ENCODE results near the gene PPP1R15A. TPM values are rescaled to one million over a fixed set of nuclear protein-coding genes. Genes with fewer than 3 reads are reported as not detected.

Gene PPP1R15A
- polyA plus RNA-seq (73.3 and 73.6 TPM in 2 replicates), polyA minus RNA-seq (70.4 and 85.9 TPM in 2 replicates)

- peak within 1 kb of the TSS; percentile 77 for H3K4me2 ChIP-seq (ENCODE audit: low read length)
- no peaks in the 10 kb centered on the region for H3K27me3 ChIP-seq (ENCODE audit: insufficient read depth, low read depth, low read length)
- H2AFZ ChIP-seq (ENCODE audit: low read depth, low read length), result peak within 1 kb of the TSS; percentile 82
- no peaks in the 10 kb centered on the region for H3K9me3 ChIP-seq (ENCODE audit: low read length)
- H4K20me1 ChIP-seq (ENCODE audit: insufficient read depth), result no peaks in the 10 kb centered on the region
- peak within 1 kb of the TSS; percentile 99 for H3K27ac ChIP-seq (ENCODE audit: low read length)
- H3K4me3 ChIP-seq (ENCODE audit: low read length), result peak within 1 kb of the TSS; percentile 84
- H3K36me3 ChIP-seq (ENCODE audit: insufficient read depth, low read length), result peaks cover 6% of the 10 kb centered on the region
- peaks cover 37% of the 10 kb centered on the region for H3K79me2 ChIP-seq (replicated peaks; ENCODE audit: insufficient read depth, low read length)
- H3K9ac ChIP-seq (ENCODE audit: low read length), result peak within 1 kb of the TSS; percentile 99
- peak; percentile 49 for TF ChIP-seq CTCF (IDR thresholded peaks at IDR 0.05; ENCODE audit: poor library complexity, severe bottlenecking)
- TF ChIP-seq SMC3 (conservative IDR thresholded peaks at IDR 0.05; ENCODE audit: poor library complexity), result peak; percentile 63
- TF ChIP-seq MXI1 (conservative IDR thresholded peaks at IDR 0.05; ENCODE audit: poor library complexity, severe bottlenecking), result peak; percentile 72
- TF ChIP-seq RAD21 (conservative IDR thresholded peaks at IDR 0.05), result peak; percentile 47
- TF ChIP-seq EP300 (conservative IDR thresholded peaks at IDR 0.05; ENCODE audit: poor library complexity, severe bottlenecking), result peak; percentile 72
- TF ChIP-seq POLR2AphosphoS5 (IDR thresholded peaks at IDR 0.05), result peak; percentile 100
- peak; percentile 97 for TF ChIP-seq REST (IDR thresholded peaks at IDR 0.05; ENCODE audit: borderline replicate concordance)
- TF ChIP-seq EZH2 (IDR thresholded peaks at IDR 0.05; ENCODE audit: borderline replicate concordance, insufficient read depth, low read length, poor library complexity, severe bottlenecking), result no peak
- peak; percentile 99 for TF ChIP-seq TAF1 (IDR thresholded peaks at IDR 0.05; ENCODE audit: low read depth)
- H3K9me2 ChIP-seq (ENCODE audit: insufficient read depth, low read length), result no peaks in the 10 kb centered on the region
- peaks cover 3% of the 10 kb centered on the region for H3F3A ChIP-seq (ENCODE audit: insufficient read depth, low read length, poor library complexity, severe bottlenecking)
Observed at GRCh38 chr19:48872182-48872883, at the start of gene PPP1R15A. Gene PPP1R15A (plus strand): TSS chr19:48872421. CDS start chr19:48873234, 813 bp downstream.

GRCh38 chr19:48822514-48822913 lies 49.7 kb upstream of the PPP1R15A start:
- Histone ChIP-seq H3K9me2 (ENCODE audit: insufficient read depth, low read length) (no peaks in the 10 kb centered on the region), H4K20me1 (ENCODE audit: insufficient read depth) (no peaks in the 10 kb centered on the region), H3K36me3 (ENCODE audit: insufficient read depth, low read length) (no peaks in the 10 kb centered on the region), H3F3A (ENCODE audit: insufficient read depth, low read length, poor library complexity, severe bottlenecking) (no peaks in the 10 kb centered on the region), H2AFZ (ENCODE audit: low read depth, low read length) (no peak overlapping the region), H3K27ac (ENCODE audit: low read length) (no peak overlapping the region), H3K4me2 (ENCODE audit: low read length) (no peak overlapping the region), H3K4me3 (ENCODE audit: low read length) (no peak overlapping the region), H3K9ac (ENCODE audit: low read length) (no peak overlapping the region), H3K9me3 (ENCODE audit: low read length) (no peaks in the 10 kb centered on the region), H3K79me2 (replicated peaks; ENCODE audit: insufficient read depth, low read length) (no peaks in the 10 kb centered on the region), H3K27me3 (ENCODE audit: insufficient read depth, low read depth, low read length) (no peaks in the 10 kb centered on the region)
- TF ChIP-seq REST (IDR thresholded peaks at IDR 0.05; ENCODE audit: borderline replicate concordance), result no peak
- TF ChIP-seq EZH2 (IDR thresholded peaks at IDR 0.05; ENCODE audit: borderline replicate concordance, insufficient read depth, low read length, poor library complexity, severe bottlenecking), result no peak
- TF ChIP-seq CTCF (IDR thresholded peaks at IDR 0.05; ENCODE audit: poor library complexity, severe bottlenecking), result no peak
- no peak for TF ChIP-seq POLR2AphosphoS5 (IDR thresholded peaks at IDR 0.05)
- TF ChIP-seq SMC3 (conservative IDR thresholded peaks at IDR 0.05; ENCODE audit: poor library complexity), result no peak
- TF ChIP-seq RAD21 (conservative IDR thresholded peaks at IDR 0.05), result no peak
- no peak for TF ChIP-seq MXI1 (conservative IDR thresholded peaks at IDR 0.05; ENCODE audit: poor library complexity, severe bottlenecking)
- TF ChIP-seq TAF1 (IDR thresholded peaks at IDR 0.05; ENCODE audit: low read depth), result no peak
- TF ChIP-seq EP300 (conservative IDR thresholded peaks at IDR 0.05; ENCODE audit: poor library complexity, severe bottlenecking), result no peak

Data from neural cell (in vitro differentiated cells).